Inferior parietal cortex (tissue), 1 donor: ENCODE measurements around the gene MYLK2.
"Not testable (repeated sequence)": the region's sequence is repeated elsewhere in the genome, so short reads cannot be mapped to it uniquely, and the experiment has no call there.

Source experiments
- DNase-seq: peaks from one replicate; pipeline ENCODE4 v3.0.0-alpha.2; 2016; ENCODE audit errors: extremely low spot score

The MYLK2 gene

GRCh38 chr20:31815408-31816188 lies 3.6 kb upstream of the MYLK2 start:
- no peak for DNase-seq

DNA sequence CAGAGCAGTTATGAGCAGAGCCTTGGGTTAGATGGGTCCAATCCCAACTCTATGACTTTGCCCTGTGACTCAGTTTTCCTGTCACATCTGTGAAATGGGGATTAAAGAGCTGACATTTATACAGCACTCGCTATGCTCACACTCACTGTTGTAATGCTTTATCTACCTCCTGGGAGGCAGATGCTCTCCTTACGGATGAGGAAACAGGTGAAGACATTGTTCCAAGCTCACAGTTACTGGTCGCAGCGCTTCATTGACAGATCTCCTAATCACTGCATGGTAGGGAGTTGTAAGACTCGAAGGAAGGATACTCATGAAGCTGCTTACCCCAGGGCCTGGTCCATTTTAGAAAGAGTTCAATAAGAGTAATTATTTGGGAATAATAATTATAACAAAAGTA lies 2.9 kb upstream of the MYLK2 start:
- DNase-seq: no peak

DNA sequence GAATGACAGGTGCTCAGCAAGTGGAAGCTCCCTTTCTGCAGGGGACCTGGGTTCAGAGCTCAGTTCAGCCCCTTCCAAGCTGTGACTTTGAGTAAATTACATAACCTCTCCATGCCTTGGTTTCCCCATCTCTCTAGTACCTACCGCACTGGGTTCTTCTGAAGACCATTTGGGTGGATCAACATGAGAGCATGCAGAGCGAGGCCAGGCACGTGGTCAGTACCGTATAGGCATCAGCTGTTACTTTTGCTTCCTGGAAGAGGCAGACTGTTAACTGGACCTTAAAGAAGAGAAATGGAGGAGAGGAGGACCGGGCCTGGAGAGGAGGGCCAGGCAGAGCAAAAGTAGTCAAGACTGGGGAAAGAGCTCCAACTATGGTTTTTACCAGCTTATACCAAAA lies 1.7 kb upstream of the MYLK2 start:
- no peak for DNase-seq

GRCh38 chr20:31818376-31818908 lies 714 bp upstream of the MYLK2 start:
- no peak for DNase-seq

- no peak for DNase-seq
Measured at GRCh38 chr20:31820228-31820627, 1.1 kb downstream of the MYLK2 start.

DNA sequence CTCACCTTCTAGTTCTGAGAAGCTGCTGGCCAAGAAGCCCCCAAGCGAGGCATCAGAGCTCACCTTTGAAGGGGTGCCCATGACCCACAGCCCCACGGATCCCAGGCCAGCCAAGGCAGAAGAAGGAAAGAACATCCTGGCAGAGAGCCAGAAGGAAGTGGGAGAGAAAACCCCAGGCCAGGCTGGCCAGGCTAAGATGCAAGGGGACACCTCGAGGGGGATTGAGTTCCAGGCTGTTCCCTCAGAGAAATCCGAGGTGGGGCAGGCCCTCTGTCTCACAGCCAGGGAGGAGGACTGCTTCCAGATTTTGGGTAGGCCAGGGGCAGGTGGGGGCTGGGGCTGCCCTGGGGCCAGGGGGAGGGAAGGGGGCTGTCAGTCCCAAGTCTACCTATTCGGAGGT lies 2.3 kb downstream of the MYLK2 start:
- DNase-seq: no peak

DNA sequence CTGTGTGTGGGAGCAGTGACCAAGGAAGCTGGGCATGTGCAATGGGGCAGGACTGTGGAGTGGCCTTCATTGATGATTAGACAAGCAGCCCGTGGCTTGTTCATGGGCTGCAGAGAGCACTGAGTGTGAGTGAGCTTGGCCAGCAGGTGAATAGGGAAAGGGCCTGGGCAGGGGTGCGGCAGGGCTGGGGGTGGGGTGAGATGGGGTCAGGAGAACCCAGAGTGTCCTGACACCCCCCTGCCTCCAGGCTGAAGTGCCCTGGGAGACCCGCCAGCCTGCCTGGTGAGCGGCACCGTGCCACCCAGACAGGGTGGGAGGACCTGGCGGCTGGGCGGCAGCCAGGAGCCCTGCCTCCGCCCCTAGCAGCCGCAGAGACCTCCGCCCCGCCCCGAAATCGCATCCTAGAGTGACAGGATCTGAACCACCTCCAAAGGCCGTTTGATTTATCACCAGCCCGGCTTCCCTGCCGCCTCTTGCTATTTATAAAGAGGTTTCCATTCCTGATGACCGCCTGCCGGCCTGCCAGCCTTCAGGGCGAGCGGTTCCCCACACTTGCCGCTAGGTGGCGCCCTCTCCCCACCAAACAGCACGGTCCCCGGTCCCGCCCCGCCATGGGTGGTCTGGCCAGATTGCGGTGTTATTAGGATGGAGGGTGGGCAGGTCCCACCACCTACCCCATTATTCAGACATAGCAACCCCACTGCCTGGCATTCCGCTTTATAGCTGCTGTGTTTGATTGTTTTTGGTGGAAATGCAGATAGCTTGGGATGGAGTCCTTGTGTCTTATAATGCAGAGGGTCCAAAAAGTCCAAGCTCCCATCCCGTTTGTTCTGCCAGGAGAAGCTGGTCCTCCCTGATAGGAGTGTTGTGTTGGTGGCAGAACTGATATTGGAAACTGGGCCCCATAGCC lies 3.5 kb downstream of the MYLK2 start:
- DNase-seq: peak; percentile 79

GRCh38 chr20:31823360-31824124 lies 4.4 kb downstream of the MYLK2 start:
- DNase-seq: no peak

GRCh38 chr20:31824125-31824485 lies 4.9 kb downstream of the MYLK2 start:
- DNase-seq: no peak

DNA sequence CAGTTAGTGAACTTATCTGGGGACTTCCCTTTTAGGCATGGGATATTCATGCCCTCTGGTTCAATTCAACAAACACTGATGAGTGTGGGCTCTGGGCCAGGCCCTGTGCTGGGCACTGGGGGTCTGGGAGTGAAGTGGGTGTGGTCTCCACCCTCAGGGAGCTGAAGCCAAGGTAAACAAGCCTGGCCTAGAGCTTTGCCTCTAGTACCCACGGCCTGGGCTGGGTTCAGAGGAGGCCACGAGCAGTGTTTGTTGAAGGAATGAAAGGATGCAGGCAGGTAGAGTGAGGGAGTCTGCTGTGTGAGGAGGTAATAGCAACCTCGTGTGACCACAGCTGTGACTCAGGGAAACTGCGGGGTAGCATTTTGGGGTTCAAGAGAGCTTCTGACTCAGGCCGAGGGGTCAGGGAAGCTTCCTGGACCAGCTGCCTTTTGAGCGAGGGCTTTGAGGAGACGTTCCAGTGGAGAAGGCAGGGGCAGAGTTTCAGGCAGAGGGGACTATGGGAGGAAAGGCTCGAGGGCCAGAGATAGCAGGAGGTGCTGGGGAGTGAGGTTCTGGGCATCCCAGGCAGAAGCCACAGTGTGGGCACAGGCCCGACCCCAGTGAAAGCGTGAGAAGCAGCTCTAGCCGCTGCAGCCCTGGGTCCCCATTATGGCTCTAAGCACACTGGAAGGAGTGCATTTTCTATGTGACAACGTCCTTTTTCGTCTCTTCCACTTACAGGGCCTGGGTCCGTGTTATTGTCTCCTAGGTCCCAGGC lies 5.6 kb downstream of the MYLK2 start:
- no peak for DNase-seq

GRCh38 chr20:31826074-31826473 lies 6.9 kb downstream of the MYLK2 start:
- DNase-seq: no peak

GRCh38 chr20:31827059-31827458 lies 7.9 kb downstream of the MYLK2 start:
- DNase-seq: no peak

GRCh38 chr20:31828016-31828415 lies 8.9 kb downstream of the MYLK2 start:
- not testable (repeated sequence) for DNase-seq

GRCh38 chr20:31829731-31830130 lies 10.6 kb downstream of the MYLK2 start:
- DNase-seq: no peak

- DNase-seq: no peak
Measured at GRCh38 chr20:31830406-31830981, 11.3 kb downstream of the MYLK2 start.

GRCh38 chr20:31831211-31831610 lies 12.1 kb downstream of the MYLK2 start:
- no peak for DNase-seq

- no peak for DNase-seq
Measured at GRCh38 chr20:31831771-31832306, 12.7 kb downstream of the MYLK2 start.

- DNase-seq: peak; percentile 22
Measured at GRCh38 chr20:31833130-31833930, 14.2 kb downstream of the MYLK2 start.

- no peak for DNase-seq
Measured at GRCh38 chr20:31833931-31834521, 14.9 kb downstream of the MYLK2 start.
